HEK293T (cell line): Measurements from ENCODE around the gene CCDC102B.

Experiments used
- ARNT ChIP-seq: fragments of 450-650 bp; IDR thresholded peaks from 2 replicates; pipeline ENCODE4 v1.6.1; 2017; ENCODE audit warnings: mild to moderate bottlenecking
- BHLHE40 ChIP-seq: fragments of 450-650 bp; IDR thresholded peaks from 2 replicates; pipeline ENCODE4 v1.6.1; 2016; ENCODE audit warnings: mild to moderate bottlenecking, moderate library complexity, borderline replicate concordance
- FOXK2 ChIP-seq: fragments of 450-650 bp; IDR thresholded peaks from 2 replicates; pipeline ENCODE4 v1.6.1; 2016; ENCODE audit warnings: mild to moderate bottlenecking
- FOXM1 ChIP-seq: fragments of 450-650 bp; IDR thresholded peaks from 2 replicates; pipeline ENCODE4 v1.6.1; 2017; ENCODE audit warnings: mild to moderate bottlenecking, borderline replicate concordance
- HDGF ChIP-seq: fragments of 450-650 bp; IDR thresholded peaks from 2 replicates; pipeline ENCODE4 v1.6.1; 2017; ENCODE audit warnings: antibody characterized with exemption, borderline replicate concordance
- SP1 ChIP-seq: fragments of 450-650 bp; IDR thresholded peaks from 2 replicates; pipeline ENCODE4 v1.6.1; 2017
- TARDBP ChIP-seq: fragments of 450-650 bp; IDR thresholded peaks from 2 replicates; pipeline ENCODE4 v1.6.1; 2016
- TF ChIP-seq, protein P1 (sequence below): fragments of 450-650 bp; IDR thresholded peaks from 2 replicates; pipeline ENCODE4 v1.6.1; 2016

DNA sequence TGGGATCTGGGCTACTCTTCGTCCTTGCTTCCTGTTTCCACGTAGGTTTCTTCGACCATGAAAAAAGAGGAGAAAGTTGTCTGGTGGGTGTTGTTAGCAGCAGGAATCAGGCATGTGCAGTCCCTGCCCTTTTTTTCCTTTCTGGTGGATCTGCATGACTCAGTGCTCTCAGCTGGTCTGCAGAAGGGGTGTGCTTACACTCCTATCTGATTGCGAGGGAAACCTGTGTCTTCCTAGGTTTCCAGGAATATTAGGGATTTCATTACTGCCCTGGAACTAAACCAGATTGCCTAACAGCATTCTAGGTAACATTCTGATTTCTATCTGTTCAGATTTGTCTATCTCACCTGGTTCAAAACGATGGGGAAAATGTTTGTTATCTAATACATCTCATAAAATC, 174.3 kb downstream of the CCDC102B start:
- TF ChIP-seq, protein P1, sequence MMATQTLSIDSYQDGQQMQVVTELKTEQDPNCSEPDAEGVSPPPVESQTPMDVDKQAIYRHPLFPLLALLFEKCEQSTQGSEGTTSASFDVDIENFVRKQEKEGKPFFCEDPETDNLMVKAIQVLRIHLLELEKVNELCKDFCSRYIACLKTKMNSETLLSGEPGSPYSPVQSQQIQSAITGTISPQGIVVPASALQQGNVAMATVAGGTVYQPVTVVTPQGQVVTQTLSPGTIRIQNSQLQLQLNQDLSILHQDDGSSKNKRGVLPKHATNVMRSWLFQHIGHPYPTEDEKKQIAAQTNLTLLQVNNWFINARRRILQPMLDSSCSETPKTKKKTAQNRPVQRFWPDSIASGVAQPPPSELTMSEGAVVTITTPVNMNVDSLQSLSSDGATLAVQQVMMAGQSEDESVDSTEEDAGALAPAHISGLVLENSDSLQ = no peak
- TF ChIP-seq TARDBP = no peak
- TF ChIP-seq SP1 = no peak
- TF ChIP-seq HDGF = no peak
- no peak for TF ChIP-seq FOXK2
- no peak for TF ChIP-seq FOXM1
- TF ChIP-seq ARNT = no peak
- no peak for TF ChIP-seq BHLHE40
